Measurements from ENCODE around the gene MCOLN2. TPM values are rescaled to one million over a fixed set of nuclear protein-coding genes. Genes with fewer than 3 reads are reported as not detected.

The MCOLN2 gene
- total and polyA plus RNA-seq, 2 of the 13 experiments (the other 11 are each of a cell fraction or from before 2014, with no cell fraction given), result not detected

DNA sequence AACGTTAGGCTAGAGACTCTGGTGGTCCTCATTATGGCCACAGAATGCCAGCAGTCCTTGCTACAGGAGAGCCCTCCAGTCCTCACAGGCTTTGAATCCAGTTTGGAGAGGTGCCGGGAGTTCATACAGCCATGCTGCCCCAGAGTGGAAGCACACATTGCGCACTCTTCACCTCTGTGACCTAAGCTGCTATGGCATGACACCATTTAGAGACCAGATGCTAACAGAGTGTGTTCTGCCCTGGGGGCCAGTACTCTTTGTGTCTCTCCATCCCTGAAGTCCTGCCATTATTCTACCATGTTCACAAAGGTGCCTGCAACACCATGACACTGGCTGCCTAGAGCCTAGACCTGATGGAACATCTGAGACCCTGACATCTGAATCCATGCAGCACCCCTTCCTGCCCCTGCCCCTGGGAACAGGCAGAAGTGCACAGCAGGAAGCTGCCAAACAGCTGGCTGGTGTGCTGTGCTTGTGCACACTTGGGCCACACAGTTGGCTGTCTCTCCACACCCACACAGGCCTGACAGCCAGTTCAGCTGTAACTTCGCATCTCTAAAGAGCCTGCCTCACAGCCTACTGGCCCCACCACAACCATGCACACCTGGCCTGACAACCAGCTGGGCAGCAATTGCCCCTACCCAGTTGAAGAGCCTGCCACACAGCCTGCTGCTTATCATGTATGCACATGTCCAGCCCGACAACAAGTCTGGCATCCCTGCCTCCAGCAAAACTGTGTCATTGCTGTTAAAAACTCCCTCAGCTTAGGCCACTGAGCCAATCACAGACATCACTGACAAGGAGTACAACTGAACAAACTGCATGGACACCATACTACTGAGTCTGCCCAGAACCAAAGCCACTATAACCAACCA lies 49.1 kb downstream of the MCOLN2 start:
- no CpG with 5 or more reads among the region's 5 CpGs for WGBS (ENCODE audit: low lambda C conversion rate)

More for the DNA sequence above, 49.1 kb downstream of the MCOLN2 start:
- no peak overlapping the region for H2AFZ ChIP-seq (ENCODE audit: low read length)
- H3K9me3 ChIP-seq (ENCODE audit: low read length), result no peaks in the 10 kb centered on the region
- in situ Hi-C loops (cut with HindIII; ENCODE audit: extremely low pct_ligation_motif_present, low pct_unique_long_range_greater_than_20kb), result no loop called here
- H3K27ac ChIP-seq (ENCODE audit: extremely low read length, insufficient read depth, low read length), result no peak overlapping the region
- CTCF ChIA-PET (ENCODE audit: low intra/inter-chr PET ratio, low total read pairs), result no interaction called here
- H3K9ac ChIP-seq (ENCODE audit: insufficient read depth, low read depth, low read length), result no peak overlapping the region
- FAIRE-seq, result no peak
- no peak overlapping the region for H3K4me2 ChIP-seq (ENCODE audit: low read depth, low read length)
- no peak overlapping the region for H3K4me3 ChIP-seq (replicated peaks in 1 of 3; ENCODE audit: insufficient read depth in 1 of 3, low read depth in 2 of 3, low read length in 3 of 3)
- no peaks in the 10 kb centered on the region for H3K36me3 ChIP-seq (replicated peaks in 1 of 2; ENCODE audit: control insufficient read depth in 1 of 2, insufficient read depth in 2 of 2, low read length in 2 of 2)
- BruUV-seq (replicated peaks), result no TSS peak
- no peaks in the 10 kb centered on the region for H4K20me1 ChIP-seq (ENCODE audit: insufficient read depth, low read length)
- no peaks in the 10 kb centered on the region for H3K79me2 ChIP-seq (ENCODE audit: insufficient read depth, low read length)
- POLR2A ChIA-PET, result no interaction called here
- no peak for ATAC-seq
- no peak for DNase-seq (ENCODE audit: low spot score)
- peaks cover 5% of the 10 kb centered on the region for H3K4me1 ChIP-seq (ENCODE audit: insufficient read depth, low read length)
- TF ChIP-seq ZBTB7A (CRISPR knock-in tag; IDR thresholded peaks at IDR 0.05) (no peak), ZNF367 (CRISPR knock-in tag; IDR thresholded peaks at IDR 0.05; ENCODE audit: borderline replicate concordance) (no peak), ZNF720 (CRISPR knock-in tag; IDR thresholded peaks at IDR 0.05) (no peak), ZNF17 (CRISPR knock-in tag; IDR thresholded peaks at IDR 0.05) (no peak), BORCS8-MEF2B (CRISPR knock-in tag; IDR thresholded peaks at IDR 0.05) (no peak), ZNF331 (CRISPR knock-in tag; IDR thresholded peaks at IDR 0.05) (no peak)
- TF ChIP-seq, protein P1, sequence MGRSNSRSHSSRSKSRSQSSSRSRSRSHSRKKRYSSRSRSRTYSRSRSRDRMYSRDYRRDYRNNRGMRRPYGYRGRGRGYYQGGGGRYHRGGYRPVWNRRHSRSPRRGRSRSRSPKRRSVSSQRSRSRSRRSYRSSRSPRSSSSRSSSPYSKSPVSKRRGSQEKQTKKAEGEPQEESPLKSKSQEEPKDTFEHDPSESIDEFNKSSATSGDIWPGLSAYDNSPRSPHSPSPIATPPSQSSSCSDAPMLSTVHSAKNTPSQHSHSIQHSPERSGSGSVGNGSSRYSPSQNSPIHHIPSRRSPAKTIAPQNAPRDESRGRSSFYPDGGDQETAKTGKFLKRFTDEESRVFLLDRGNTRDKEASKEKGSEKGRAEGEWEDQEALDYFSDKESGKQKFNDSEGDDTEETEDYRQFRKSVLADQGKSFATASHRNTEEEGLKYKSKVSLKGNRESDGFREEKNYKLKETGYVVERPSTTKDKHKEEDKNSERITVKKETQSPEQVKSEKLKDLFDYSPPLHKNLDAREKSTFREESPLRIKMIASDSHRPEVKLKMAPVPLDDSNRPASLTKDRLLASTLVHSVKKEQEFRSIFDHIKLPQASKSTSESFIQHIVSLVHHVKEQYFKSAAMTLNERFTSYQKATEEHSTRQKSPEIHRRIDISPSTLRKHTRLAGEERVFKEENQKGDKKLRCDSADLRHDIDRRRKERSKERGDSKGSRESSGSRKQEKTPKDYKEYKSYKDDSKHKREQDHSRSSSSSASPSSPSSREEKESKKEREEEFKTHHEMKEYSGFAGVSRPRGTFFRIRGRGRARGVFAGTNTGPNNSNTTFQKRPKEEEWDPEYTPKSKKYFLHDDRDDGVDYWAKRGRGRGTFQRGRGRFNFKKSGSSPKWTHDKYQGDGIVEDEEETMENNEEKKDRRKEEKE (IDR thresholded peaks at IDR 0.05), result no peak
- TF ChIP-seq, protein P2, sequence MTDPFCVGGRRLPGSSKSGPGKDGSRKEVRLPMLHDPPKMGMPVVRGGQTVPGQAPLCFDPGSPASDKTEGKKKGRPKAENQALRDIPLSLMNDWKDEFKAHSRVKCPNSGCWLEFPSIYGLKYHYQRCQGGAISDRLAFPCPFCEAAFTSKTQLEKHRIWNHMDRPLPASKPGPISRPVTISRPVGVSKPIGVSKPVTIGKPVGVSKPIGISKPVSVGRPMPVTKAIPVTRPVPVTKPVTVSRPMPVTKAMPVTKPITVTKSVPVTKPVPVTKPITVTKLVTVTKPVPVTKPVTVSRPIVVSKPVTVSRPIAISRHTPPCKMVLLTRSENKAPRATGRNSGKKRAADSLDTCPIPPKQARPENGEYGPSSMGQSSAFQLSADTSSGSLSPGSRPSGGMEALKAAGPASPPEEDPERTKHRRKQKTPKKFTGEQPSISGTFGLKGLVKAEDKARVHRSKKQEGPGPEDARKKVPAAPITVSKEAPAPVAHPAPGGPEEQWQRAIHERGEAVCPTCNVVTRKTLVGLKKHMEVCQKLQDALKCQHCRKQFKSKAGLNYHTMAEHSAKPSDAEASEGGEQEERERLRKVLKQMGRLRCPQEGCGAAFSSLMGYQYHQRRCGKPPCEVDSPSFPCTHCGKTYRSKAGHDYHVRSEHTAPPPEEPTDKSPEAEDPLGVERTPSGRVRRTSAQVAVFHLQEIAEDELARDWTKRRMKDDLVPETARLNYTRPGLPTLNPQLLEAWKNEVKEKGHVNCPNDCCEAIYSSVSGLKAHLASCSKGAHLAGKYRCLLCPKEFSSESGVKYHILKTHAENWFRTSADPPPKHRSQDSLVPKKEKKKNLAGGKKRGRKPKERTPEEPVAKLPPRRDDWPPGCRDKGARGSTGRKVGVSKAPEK (CRISPR knock-in tag; IDR thresholded peaks at IDR 0.05; ENCODE audit: borderline replicate concordance), result no peak
- H3K27me3 ChIP-seq (ENCODE audit: control insufficient read depth in 1 of 2, insufficient read depth in 2 of 2, low read length in 2 of 2), result 0 out of 5 replicates have a peak, but pooled peaks cover 0 to 3% of the 10 kb centered on the region in 2 experiments
- intact Hi-C loops (cut with micrococcal nuclease; ENCODE audit: unreplicated experiment), result loop anchor here (10.0 kb wide), 1 partner anchor 157 kb away; no protein-coding TSS in a partner anchor

Data from HepG2 (cell line).